Liver (tissue), 9 donors: ENCODE data around the gene ZNF536. TPM values are rescaled to one million over a fixed set of nuclear protein-coding genes. Genes with fewer than 3 reads are reported as not detected.

ENCODE experiments used
- DNase-seq: peaks from one replicate; pipeline ENCODE4 v3.0.0-alpha.2; 2017; ENCODE audit warnings: low spot score
- H3K27ac ChIP-seq, 2 donors: one replicate each; pipeline ENCODE4 v1.7.0; 2013; ENCODE audit warnings: inconsistent platforms in 2 of 2, low read length in 2 of 2, control low read depth in 1 of 2, low read depth in 1 of 2, mild to moderate bottlenecking in 1 of 2
- H3K27me3 ChIP-seq, 4 donors: one replicate each; pipeline versions ENCODE4 v1.6.1 to v1.7.0; 2013; ENCODE audit warnings: low read length in 3 of 4, inconsistent platforms in 1 of 4, mild to moderate bottlenecking in 1 of 4, moderate library complexity in 1 of 4; ENCODE audit not compliant: control insufficient read depth in 4 of 4, insufficient read depth in 4 of 4
- H3K36me3 ChIP-seq, 4 donors: one replicate each; pipeline versions ENCODE4 v1.6.1 to v1.7.0; 2013; ENCODE audit warnings: low read length in 3 of 4, mild to moderate bottlenecking in 3 of 4, low read depth in 1 of 4, moderate library complexity in 1 of 4; ENCODE audit not compliant: control insufficient read depth in 4 of 4, insufficient read depth in 3 of 4
- H3K4me1 ChIP-seq, 4 donors: one replicate each; pipeline versions ENCODE4 v1.6.1 to v1.7.0; 2013; ENCODE audit warnings: low read length in 3 of 4, mild to moderate bottlenecking in 3 of 4, moderate library complexity in 1 of 4; ENCODE audit not compliant: control insufficient read depth in 4 of 4, insufficient read depth in 4 of 4
- H3K4me3 ChIP-seq, 3 donors: one replicate each; pipeline versions ENCODE4 v1.6.1 to v1.7.0; 2013; ENCODE audit warnings: low read length in 3 of 3, control low read depth in 1 of 3, low read depth in 1 of 3, mild to moderate bottlenecking in 1 of 3
- H3K9ac ChIP-seq, 2 donors: one replicate each; pipeline ENCODE4 v1.7.0; 2013; ENCODE audit warnings: low read length in 2 of 2, mild to moderate bottlenecking in 2 of 2, moderate library complexity in 2 of 2, control low read depth in 1 of 2, low read depth in 1 of 2
- H3K9me3 ChIP-seq, 4 donors: one replicate each; pipeline versions ENCODE4 v1.6.1 to v1.7.0; 2013; ENCODE audit warnings: low read length in 3 of 4; ENCODE audit not compliant: control insufficient read depth in 4 of 4
- ATF3 ChIP-seq: IDR thresholded peaks from 2 replicates; pipeline ENCODE4 v1.6.1; 2016; ENCODE audit warnings: antibody characterized with exemption
- FOXA1 ChIP-seq: IDR thresholded peaks from 2 replicates; pipeline ENCODE4 v1.6.1; 2016; ENCODE audit warnings: antibody characterized with exemption
- FOXA2 ChIP-seq: IDR thresholded peaks from 2 replicates; pipeline ENCODE4 v1.6.1; 2016; ENCODE audit warnings: antibody characterized with exemption
- GABPA ChIP-seq, 2 donors: IDR thresholded peaks in 1 of 2; conservative IDR thresholded peaks in 1 of 2; 2 replicates each; pipeline ENCODE4 v1.6.1; 2016; ENCODE audit warnings: antibody characterized with exemption in 2 of 2, mild to moderate bottlenecking in 1 of 2, moderate library complexity in 1 of 2
- HNF4A ChIP-seq, 2 donors: conservative IDR thresholded peaks; 2 replicates each; pipeline ENCODE4 v1.6.1; 2016; ENCODE audit warnings: antibody characterized with exemption in 2 of 2, mild to moderate bottlenecking in 2 of 2
- HNF4G ChIP-seq: IDR thresholded peaks from 2 replicates; pipeline ENCODE4 v1.6.1; 2016; ENCODE audit warnings: antibody characterized with exemption
- JUND ChIP-seq, 2 donors: IDR thresholded peaks; 2 replicates each; pipeline ENCODE4 v1.6.1; 2016; ENCODE audit warnings: antibody characterized with exemption in 2 of 2
- MAX ChIP-seq: IDR thresholded peaks from 2 replicates; pipeline ENCODE4 v1.6.1; 2016; ENCODE audit warnings: antibody characterized with exemption
- NR2F2 ChIP-seq: IDR thresholded peaks from 2 replicates; pipeline ENCODE4 v1.6.1; 2016; ENCODE audit warnings: antibody characterized with exemption
- RAD21 ChIP-seq, 2 donors: IDR thresholded peaks; 2 replicates each; pipeline ENCODE4 v1.6.1; 2016; ENCODE audit warnings: antibody characterized with exemption in 2 of 2, mild to moderate bottlenecking in 2 of 2
- RXRA ChIP-seq, 2 donors: IDR thresholded peaks; 2 replicates each; pipeline ENCODE4 v1.6.1; 2017 to 2018; ENCODE audit warnings: antibody characterized with exemption in 2 of 2, mild to moderate bottlenecking in 1 of 2
- SP1 ChIP-seq: IDR thresholded peaks from 2 replicates; pipeline ENCODE4 v1.6.1; 2018; ENCODE audit warnings: antibody characterized with exemption, mild to moderate bottlenecking
- TAF1 ChIP-seq: conservative IDR thresholded peaks from 2 replicates; pipeline ENCODE4 v1.6.1; 2016; ENCODE audit warnings: antibody characterized with exemption, mild to moderate bottlenecking
- YY1 ChIP-seq: IDR thresholded peaks from 2 replicates; pipeline ENCODE4 v1.6.1; 2016; ENCODE audit warnings: antibody characterized with exemption, mild to moderate bottlenecking
- whole genome bisulfite sequencing: extraction: QIAGEN DNeasy Blood & Tissue Kit; methylation state at CpG from one replicate; pipeline ENCODE4 v1.1.7; 2013; 5-methylcytosine and 5-hydroxymethylcytosine counted together
- polyA plus RNA-seq, 2 donors: library from polyadenylated mRNA; stranded (reverse) in 1 of 2; unstranded in 1 of 2; fragments of 200-250 nt in 1 of 2; fragments of >200 nt in 1 of 2; fragmentation: Nextera tagmentation in 1 of 2; extraction: Ambion mirVana in 1 of 2; gene quantifications; one replicate each; pipeline versions ENCODE4 v1.2.1 to v1.2.3, GENCODE V29; 2013 to 2015
- total RNA-seq, 2 donors: library from RNA; depleted of rRNA; stranded (reverse); fragments of >200 nt; gene quantifications; one replicate each; pipeline ENCODE4 v1.2.3, GENCODE V29; 2014
- TF ChIP-seq, protein P1 (sequence below): IDR thresholded peaks from 2 replicates; pipeline ENCODE4 v1.6.1; 2016; ENCODE audit warnings: antibody characterized with exemption, mild to moderate bottlenecking
- TF ChIP-seq, protein P2 (sequence below): fragments of 150-350 bp; IDR thresholded peaks from 2 replicates; pipeline ENCODE4 v1.5.1; 2017; ENCODE audit warnings: improper control_type of control experiment, low read depth, low read length; ENCODE audit not compliant: missing input control
- TF ChIP-seq, protein P3 (sequence below): IDR thresholded peaks from 2 replicates; pipeline ENCODE4 v1.6.1; 2016; ENCODE audit warnings: antibody characterized with exemption
- donor health status: healthy.
- donor health status: healthy.
- donor health status: healthy.
- donor health status: healthy.
- donor health status: healthy.

Gene ZNF536
- total and polyA plus RNA-seq, 4 donors, result 0.02 to 0.17 (median 0.08) TPM

- TF ChIP-seq RAD21 (IDR thresholded peaks at IDR 0.05) (no peak), YY1 (no peak), ATF3 (no peak), FOXA2 (no peak), NR2F2 (no peak), GABPA (IDR thresholded peaks at IDR 0.05 in 1 of 2, conservative IDR thresholded peaks at IDR 0.05 in 1 of 2) (no peak), HNF4G (no peak), RXRA (IDR thresholded peaks at IDR 0.05) (no peak), JUND (IDR thresholded peaks at IDR 0.05) (no peak), HNF4A (conservative IDR thresholded peaks at IDR 0.05) (no peak)
- TF ChIP-seq, protein P1, sequence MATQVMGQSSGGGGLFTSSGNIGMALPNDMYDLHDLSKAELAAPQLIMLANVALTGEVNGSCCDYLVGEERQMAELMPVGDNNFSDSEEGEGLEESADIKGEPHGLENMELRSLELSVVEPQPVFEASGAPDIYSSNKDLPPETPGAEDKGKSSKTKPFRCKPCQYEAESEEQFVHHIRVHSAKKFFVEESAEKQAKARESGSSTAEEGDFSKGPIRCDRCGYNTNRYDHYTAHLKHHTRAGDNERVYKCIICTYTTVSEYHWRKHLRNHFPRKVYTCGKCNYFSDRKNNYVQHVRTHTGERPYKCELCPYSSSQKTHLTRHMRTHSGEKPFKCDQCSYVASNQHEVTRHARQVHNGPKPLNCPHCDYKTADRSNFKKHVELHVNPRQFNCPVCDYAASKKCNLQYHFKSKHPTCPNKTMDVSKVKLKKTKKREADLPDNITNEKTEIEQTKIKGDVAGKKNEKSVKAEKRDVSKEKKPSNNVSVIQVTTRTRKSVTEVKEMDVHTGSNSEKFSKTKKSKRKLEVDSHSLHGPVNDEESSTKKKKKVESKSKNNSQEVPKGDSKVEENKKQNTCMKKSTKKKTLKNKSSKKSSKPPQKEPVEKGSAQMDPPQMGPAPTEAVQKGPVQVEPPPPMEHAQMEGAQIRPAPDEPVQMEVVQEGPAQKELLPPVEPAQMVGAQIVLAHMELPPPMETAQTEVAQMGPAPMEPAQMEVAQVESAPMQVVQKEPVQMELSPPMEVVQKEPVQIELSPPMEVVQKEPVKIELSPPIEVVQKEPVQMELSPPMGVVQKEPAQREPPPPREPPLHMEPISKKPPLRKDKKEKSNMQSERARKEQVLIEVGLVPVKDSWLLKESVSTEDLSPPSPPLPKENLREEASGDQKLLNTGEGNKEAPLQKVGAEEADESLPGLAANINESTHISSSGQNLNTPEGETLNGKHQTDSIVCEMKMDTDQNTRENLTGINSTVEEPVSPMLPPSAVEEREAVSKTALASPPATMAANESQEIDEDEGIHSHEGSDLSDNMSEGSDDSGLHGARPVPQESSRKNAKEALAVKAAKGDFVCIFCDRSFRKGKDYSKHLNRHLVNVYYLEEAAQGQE, result no peak
- TF ChIP-seq, protein P2, sequence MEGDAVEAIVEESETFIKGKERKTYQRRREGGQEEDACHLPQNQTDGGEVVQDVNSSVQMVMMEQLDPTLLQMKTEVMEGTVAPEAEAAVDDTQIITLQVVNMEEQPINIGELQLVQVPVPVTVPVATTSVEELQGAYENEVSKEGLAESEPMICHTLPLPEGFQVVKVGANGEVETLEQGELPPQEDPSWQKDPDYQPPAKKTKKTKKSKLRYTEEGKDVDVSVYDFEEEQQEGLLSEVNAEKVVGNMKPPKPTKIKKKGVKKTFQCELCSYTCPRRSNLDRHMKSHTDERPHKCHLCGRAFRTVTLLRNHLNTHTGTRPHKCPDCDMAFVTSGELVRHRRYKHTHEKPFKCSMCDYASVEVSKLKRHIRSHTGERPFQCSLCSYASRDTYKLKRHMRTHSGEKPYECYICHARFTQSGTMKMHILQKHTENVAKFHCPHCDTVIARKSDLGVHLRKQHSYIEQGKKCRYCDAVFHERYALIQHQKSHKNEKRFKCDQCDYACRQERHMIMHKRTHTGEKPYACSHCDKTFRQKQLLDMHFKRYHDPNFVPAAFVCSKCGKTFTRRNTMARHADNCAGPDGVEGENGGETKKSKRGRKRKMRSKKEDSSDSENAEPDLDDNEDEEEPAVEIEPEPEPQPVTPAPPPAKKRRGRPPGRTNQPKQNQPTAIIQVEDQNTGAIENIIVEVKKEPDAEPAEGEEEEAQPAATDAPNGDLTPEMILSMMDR, result no peak
- TF ChIP-seq, protein P3, sequence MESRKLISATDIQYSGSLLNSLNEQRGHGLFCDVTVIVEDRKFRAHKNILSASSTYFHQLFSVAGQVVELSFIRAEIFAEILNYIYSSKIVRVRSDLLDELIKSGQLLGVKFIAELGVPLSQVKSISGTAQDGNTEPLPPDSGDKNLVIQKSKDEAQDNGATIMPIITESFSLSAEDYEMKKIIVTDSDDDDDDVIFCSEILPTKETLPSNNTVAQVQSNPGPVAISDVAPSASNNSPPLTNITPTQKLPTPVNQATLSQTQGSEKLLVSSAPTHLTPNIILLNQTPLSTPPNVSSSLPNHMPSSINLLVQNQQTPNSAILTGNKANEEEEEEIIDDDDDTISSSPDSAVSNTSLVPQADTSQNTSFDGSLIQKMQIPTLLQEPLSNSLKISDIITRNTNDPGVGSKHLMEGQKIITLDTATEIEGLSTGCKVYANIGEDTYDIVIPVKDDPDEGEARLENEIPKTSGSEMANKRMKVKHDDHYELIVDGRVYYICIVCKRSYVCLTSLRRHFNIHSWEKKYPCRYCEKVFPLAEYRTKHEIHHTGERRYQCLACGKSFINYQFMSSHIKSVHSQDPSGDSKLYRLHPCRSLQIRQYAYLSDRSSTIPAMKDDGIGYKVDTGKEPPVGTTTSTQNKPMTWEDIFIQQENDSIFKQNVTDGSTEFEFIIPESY, result no peak
- DNase-seq, result no peak
- Histone ChIP-seq H3K4me1 (no peaks in the 10 kb centered on the region), H3K9me3 (no peaks in the 10 kb centered on the region), H3K4me3 (no peak overlapping the region), H3K27me3 (peaks cover 0 to 2% (median 0%) of the 10 kb centered on the region in 4 donors), H3K9ac (no peak overlapping the region), H3K36me3 (no peaks in the 10 kb centered on the region), H3K27ac (no peak overlapping the region)
- 96% methylated on average over 29 of the region's 29 CpGs for WGBS
Observed at GRCh38 chr19:30444686-30445232, 72.6 kb downstream of the ZNF536 start.

DNA sequence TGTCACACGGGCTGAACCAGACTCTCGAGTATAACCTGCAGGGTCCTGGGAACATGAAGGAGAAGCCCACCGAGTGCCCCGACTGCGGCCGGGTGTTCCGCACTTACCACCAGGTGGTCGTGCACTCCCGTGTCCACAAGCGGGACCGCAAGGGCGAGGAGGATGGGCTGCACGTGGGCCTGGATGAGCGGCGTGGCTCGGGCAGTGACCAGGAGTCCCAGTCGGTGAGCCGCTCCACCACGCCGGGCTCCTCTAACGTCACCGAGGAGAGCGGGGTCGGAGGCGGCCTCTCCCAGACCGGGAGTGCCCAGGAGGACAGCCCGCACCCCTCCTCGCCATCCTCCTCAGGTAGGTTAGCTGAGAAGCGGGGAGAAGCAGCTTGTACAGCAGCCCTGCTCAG is 73.2 kb downstream of the ZNF536 start:
- WGBS, result 91% methylated on average over 29 of the region's 29 CpGs
- Histone ChIP-seq H3K27ac (no peak overlapping the region), H3K9ac (no peak overlapping the region)
- TF ChIP-seq YY1 (no peak), NR2F2 (no peak), FOXA1 (no peak), JUND (IDR thresholded peaks at IDR 0.05) (no peak), HNF4G (no peak), MAX (no peak), RAD21 (IDR thresholded peaks at IDR 0.05) (no peak), RXRA (IDR thresholded peaks at IDR 0.05) (no peak), GABPA (IDR thresholded peaks at IDR 0.05 in 1 of 2, conservative IDR thresholded peaks at IDR 0.05 in 1 of 2) (no peak), TAF1 (no peak), HNF4A (conservative IDR thresholded peaks at IDR 0.05) (no peak), SP1 (no peak)
- TF ChIP-seq, protein P3, result no peak
- TF ChIP-seq, protein P1, result no peak

More for the DNA sequence above, 73.2 kb downstream of the ZNF536 start:
- Histone ChIP-seq H3K4me1 (no peaks in the 10 kb centered on the region), H3K9me3 (no peaks in the 10 kb centered on the region), H3K36me3 (no peaks in the 10 kb centered on the region), H3K4me3 (no peak overlapping the region), H3K27me3 (peaks cover 0 to 2% (median 0%) of the 10 kb centered on the region in 4 donors)
- no peak for DNase-seq
